GM10248 (cell line): ENCODE data around the gene RBM6.
"Not testable (repeated sequence)": the region's sequence is repeated elsewhere in the genome, so short reads cannot be mapped to it uniquely, and the experiment has no call there.

Experiments used
- CTCF ChIA-PET: fragments of 300-600 bp; sonication (Branson Sonifier 250); formaldehyde crosslinking; extraction: SDS; loops from one replicate; lab custom pipeline; 2021; ENCODE audit warnings: antibody characterized with exemption; lab: Yijun Ruan, JAX
- POLR2A ChIA-PET: fragments of 350-650 bp; sonication (Branson Sonifier 250); formaldehyde crosslinking; extraction: SDS; loops from one replicate; lab custom pipeline; 2020; ENCODE audit warnings: antibody characterized with exemption; lab: Yijun Ruan, JAX
- DNase-seq: peaks from one replicate; pipeline ENCODE4 v3.0.0; 2012; ENCODE audit errors: extremely low spot score
- CTCF ChIP-seq: IDR thresholded peaks from 2 replicates; pipeline ENCODE4 v1.5.1; 2012; ENCODE audit warnings: mild to moderate bottlenecking, low read depth; ENCODE audit errors: extremely low read depth, missing control alignments, control extremely low read depth

Gene RBM6

DNA sequence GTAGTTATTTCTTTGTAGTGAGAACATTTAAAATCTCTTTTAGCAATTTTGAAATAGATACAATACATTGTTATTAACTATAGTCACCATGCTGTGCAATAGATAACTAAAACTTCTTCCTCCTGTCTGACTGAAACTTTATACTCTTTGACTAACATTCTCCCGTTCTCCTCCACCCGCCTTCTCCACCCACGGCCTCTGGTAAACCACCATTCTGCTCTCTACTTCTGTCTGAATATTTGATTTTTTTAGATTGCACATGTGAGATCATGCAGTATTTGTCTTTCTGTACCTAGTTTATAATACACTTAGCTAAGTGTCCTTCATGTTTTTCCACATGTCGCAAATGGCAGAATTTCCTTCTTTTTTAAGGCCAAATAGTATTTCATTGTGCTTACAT, 76.0 kb downstream of the RBM6 start:
- TF ChIP-seq CTCF, result no peak
- DNase-seq, result no peak
- ChIA-PET CTCF (interaction anchor here (1.5 kb wide), 1 partner anchor 11 kb away, joined by 3 read pairs; no protein-coding TSS in a partner anchor), POLR2A (no interaction called here)

DNA sequence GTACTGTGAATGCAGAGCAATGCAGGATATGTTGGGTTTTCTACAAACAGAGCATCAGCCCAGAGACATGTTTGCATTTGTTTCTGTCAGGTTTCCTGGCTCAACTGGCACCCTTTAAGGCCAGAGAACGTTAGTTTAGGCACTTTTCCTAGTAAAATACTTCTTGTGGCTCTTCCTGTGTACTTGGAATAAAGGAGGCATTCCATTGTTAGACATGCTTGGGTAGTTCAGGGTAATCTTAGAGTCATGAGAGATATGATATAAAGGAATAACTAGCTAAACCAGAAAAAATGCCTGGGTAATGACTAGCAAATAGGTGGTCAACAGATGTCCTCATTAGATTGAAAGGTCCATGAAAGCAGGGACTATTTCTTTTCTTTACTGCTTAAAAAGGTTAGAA, 88.4 kb downstream of the RBM6 start:
- ChIA-PET CTCF (no interaction called here), POLR2A (no interaction called here)
- DNase-seq, result no peak
- TF ChIP-seq CTCF, result no peak

DNA sequence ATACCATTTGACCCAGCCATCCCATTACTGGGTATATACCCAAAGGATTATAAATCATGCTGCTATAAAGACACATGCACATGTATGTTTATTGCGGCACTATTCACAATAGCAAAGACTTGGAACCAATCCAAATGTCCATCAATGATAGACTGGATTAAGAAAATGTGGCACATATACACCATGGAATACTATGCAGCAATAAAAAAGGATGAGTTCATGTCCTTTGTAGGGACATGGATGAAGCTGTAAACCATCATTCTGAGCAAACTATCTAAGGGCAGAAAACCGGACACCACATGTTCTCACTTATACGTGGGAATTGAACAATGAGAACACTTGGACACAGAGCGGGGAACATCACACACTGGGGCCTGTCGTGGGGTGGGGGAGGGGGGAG, 91.3 kb downstream of the RBM6 start:
- POLR2A ChIA-PET, CTCF ChIA-PET, DNase-seq: not testable (repeated sequence)

DNA sequence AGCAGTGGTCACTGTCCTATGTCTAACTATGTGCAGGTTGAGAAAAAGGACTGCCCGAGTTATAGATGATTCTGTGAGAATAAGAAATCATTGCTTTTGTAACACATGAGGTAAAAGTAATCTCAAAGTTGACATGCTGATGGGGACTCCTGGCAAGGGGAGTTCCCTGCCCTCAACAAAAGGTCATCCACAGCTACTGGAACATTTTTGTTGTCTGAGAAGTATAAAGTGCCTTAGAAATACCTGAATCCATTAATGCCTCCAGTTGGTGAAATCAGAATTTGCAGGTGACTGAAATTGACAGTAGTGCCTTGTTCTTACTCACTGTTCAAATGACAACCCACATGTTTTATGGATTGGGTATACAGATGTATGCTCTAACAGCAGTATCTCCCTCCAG, 105.0 kb downstream of the RBM6 start:
- POLR2A ChIA-PET, result no interaction called here
- CTCF ChIA-PET, result interaction anchor here (0.8 to 1.2 kb wide), 4 partner anchors 9 to 22 kb away, joined by 3 to 4 read pairs (median 4); no protein-coding TSS in a partner anchor
- TF ChIP-seq CTCF, result no peak
- no peak for DNase-seq

DNA sequence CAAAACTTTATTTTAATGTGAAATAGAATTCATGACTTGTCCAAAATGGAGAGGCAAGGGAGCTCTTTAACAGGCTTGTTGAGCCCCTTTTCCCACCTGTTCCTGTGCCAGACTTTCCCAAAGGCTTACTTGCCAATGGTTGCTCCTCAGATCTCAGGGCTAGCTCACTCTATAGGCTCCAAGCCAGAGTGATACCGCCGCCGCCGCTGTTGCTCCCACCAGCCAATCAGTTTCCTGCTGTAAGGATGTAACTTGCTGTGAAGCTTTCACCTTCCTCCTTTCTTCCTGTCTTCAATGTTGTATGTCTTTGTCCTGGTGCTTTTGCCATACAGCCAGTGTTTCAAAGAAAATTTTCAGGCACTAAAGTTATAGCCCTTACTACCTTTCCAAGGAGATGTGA, 107.5 kb downstream of the RBM6 start:
- TF ChIP-seq CTCF, result no peak
- CTCF ChIA-PET, result interaction anchor here (0.5 to 1.5 kb wide), 4 partner anchors 9 to 67 kb away, joined by 3 to 7 read pairs (median 4); no protein-coding TSS in a partner anchor
- no peak for DNase-seq
- POLR2A ChIA-PET, result no interaction called here

DNA sequence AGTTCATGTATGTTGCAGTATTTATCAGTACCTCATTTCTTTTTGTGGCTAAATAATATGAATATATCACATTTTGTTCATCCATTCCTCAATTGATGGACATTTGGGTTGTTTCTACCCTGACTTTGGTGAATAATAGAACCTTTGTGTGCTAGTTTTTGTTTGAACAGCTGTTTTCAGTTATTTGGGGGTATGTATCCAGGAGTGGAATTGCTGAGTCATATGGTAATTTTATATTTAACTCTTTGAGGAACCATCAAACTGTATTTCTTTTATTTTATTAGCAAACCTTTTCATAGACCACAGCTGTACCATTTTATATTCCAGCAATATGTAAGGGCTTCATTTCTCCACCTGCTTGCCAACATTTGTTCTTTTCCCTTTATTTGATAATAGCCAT, 110.4 kb downstream of the RBM6 start:
- ChIA-PET CTCF (interaction anchor here (1.0 to 1.5 kb wide), 3 partner anchors 15 to 30 kb away, joined by 3 to 4 read pairs (median 4); no protein-coding TSS in a partner anchor), POLR2A (interaction anchor here (0.6 kb wide), 1 partner anchor 1584 kb away, joined by 3 read pairs; no protein-coding TSS in a partner anchor)
- DNase-seq, result no peak
- TF ChIP-seq CTCF, result no peak

- no peak for DNase-seq
- no peak for TF ChIP-seq CTCF
- ChIA-PET CTCF (interaction anchor here (0.9 to 2.3 kb wide), 3 partner anchors 9 to 193 kb away, joined by 3 to 11 read pairs (median 3); no protein-coding TSS in a partner anchor), POLR2A (no interaction called here)
Observed at GRCh38 chr3:50057756-50058155, 117.8 kb downstream of the RBM6 start.
